Cortex of kidney (tissue), 1 donor: Measurements from ENCODE around the gene ZNF490.

Experiments
- DNase-seq: peaks from one replicate; lab custom pipeline; 2025; lab: John Stamatoyannopoulos, UW

ZNF490 gene

DNA sequence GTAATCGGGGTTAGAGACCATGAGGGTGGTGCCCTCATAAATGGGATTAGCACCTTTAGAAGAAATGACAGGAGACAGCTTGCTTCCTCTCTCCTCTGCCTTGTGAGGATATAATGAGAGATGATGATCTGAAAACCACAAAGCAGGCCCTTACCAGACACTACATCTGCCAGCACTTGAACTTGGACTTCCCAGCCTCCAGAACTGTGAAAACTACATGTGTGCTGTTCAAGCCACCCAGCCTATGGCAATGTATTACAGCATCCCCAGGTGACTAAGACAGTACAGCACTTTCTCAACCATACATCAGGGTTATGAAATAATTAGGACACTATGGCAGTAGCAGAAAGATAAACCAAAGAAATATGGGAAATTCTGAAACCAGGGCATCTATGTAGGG lies 66.8 kb downstream of the ZNF490 start:
- no peak for DNase-seq
